KMS-11 (cell line): ENCODE data around the gene NCAM1.

Experiments used
- H2AFZ ChIP-seq: fragments of 200-600 bp; sonication (generic); 2 replicates; pipeline ENCODE4 v1.6.1; 2016; ENCODE audit warnings: antibody characterized with exemption, mixed run types, low read depth
- H3K27ac ChIP-seq: fragments of 200-600 bp; sonication (generic); 2 replicates; pipeline ENCODE4 v1.6.1; 2016; ENCODE audit warnings: mild to moderate bottlenecking, mixed run types
- H3K27me3 ChIP-seq: fragments of 200-600 bp; sonication (generic); 2 replicates; pipeline ENCODE4 v1.6.1; 2017; ENCODE audit warnings: mild to moderate bottlenecking, low read depth, mixed run types, moderate library complexity; ENCODE audit not compliant: insufficient read depth
- H3K36me3 ChIP-seq: fragments of 200-600 bp; sonication (generic); 2 replicates; pipeline ENCODE4 v1.6.1; 2017; ENCODE audit warnings: mild to moderate bottlenecking, mixed run types; ENCODE audit not compliant: insufficient read depth
- H3K4me1 ChIP-seq: fragments of 200-600 bp; sonication (generic); 2 replicates; pipeline ENCODE4 v1.6.1; 2016; ENCODE audit warnings: mild to moderate bottlenecking, low read depth, mixed run types; ENCODE audit not compliant: poor library complexity, severe bottlenecking
- H3K4me2 ChIP-seq: fragments of 200-600 bp; sonication (generic); 2 replicates; pipeline ENCODE4 v1.7.0; 2016; ENCODE audit warnings: mild to moderate bottlenecking, mixed run types
- H3K4me3 ChIP-seq: fragments of 200-600 bp; sonication (generic); IDR thresholded peaks from 2 replicates; pipeline ENCODE4 v1.6.1; 2017; ENCODE audit warnings: low read depth, low read length, mixed read lengths; ENCODE audit not compliant: insufficient read depth
- H3K79me2 ChIP-seq: fragments of 200-600 bp; sonication (generic); 2 replicates; pipeline ENCODE4 v1.6.1; 2016; ENCODE audit warnings: low read depth, mixed run types; ENCODE audit not compliant: insufficient read depth
- H3K9ac ChIP-seq: fragments of 200-600 bp; sonication (generic); 2 replicates; pipeline ENCODE4 v1.6.1; 2016; ENCODE audit warnings: mild to moderate bottlenecking, mixed run types
- H4K20me1 ChIP-seq: fragments of 200-600 bp; sonication (generic); 2 replicates; pipeline ENCODE4 v1.6.1; 2016; ENCODE audit warnings: mild to moderate bottlenecking, mixed run types; ENCODE audit not compliant: insufficient read depth
- TF ChIP-seq, protein P1 (sequence below): fragments of 200-600 bp; sonication (generic); conservative IDR thresholded peaks from 2 replicates; pipeline ENCODE4 v1.6.1; 2017; ENCODE audit warnings: low read depth, mild to moderate bottlenecking, antibody characterized with exemption, low read length, moderate library complexity, mixed read lengths

NCAM1 gene

GRCh38 chr11:113001709-113002108, 40.5 kb downstream of the NCAM1 start:
- Histone ChIP-seq H3K4me1 (no peaks in the 10 kb centered on the region), H3K27me3 (no peaks in the 10 kb centered on the region), H4K20me1 (no peaks in the 10 kb centered on the region), H3K9ac (no peak overlapping the region), H3K79me2 (no peaks in the 10 kb centered on the region), H3K27ac (no peak overlapping the region), H3K4me3 (no peak overlapping the region), H3K36me3 (no peaks in the 10 kb centered on the region), H3K4me2 (no peak overlapping the region), H2AFZ (no peak overlapping the region)
- TF ChIP-seq, protein P1, sequence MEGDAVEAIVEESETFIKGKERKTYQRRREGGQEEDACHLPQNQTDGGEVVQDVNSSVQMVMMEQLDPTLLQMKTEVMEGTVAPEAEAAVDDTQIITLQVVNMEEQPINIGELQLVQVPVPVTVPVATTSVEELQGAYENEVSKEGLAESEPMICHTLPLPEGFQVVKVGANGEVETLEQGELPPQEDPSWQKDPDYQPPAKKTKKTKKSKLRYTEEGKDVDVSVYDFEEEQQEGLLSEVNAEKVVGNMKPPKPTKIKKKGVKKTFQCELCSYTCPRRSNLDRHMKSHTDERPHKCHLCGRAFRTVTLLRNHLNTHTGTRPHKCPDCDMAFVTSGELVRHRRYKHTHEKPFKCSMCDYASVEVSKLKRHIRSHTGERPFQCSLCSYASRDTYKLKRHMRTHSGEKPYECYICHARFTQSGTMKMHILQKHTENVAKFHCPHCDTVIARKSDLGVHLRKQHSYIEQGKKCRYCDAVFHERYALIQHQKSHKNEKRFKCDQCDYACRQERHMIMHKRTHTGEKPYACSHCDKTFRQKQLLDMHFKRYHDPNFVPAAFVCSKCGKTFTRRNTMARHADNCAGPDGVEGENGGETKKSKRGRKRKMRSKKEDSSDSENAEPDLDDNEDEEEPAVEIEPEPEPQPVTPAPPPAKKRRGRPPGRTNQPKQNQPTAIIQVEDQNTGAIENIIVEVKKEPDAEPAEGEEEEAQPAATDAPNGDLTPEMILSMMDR: no peak

- no peaks in the 10 kb centered on the region for H3K79me2 ChIP-seq
- H4K20me1 ChIP-seq: no peaks in the 10 kb centered on the region
- H3K9ac ChIP-seq: no peak overlapping the region
- no peak overlapping the region for H2AFZ ChIP-seq
- H3K4me3 ChIP-seq: no peak overlapping the region
- H3K36me3 ChIP-seq: no peaks in the 10 kb centered on the region
- H3K4me1 ChIP-seq: no peaks in the 10 kb centered on the region
- no peak overlapping the region for H3K4me2 ChIP-seq
- H3K27me3 ChIP-seq: no peaks in the 10 kb centered on the region
- TF ChIP-seq, protein P1: no peak
- H3K27ac ChIP-seq: no peak overlapping the region
Observed at GRCh38 chr11:113006896-113007445, 45.8 kb downstream of the NCAM1 start.

DNA sequence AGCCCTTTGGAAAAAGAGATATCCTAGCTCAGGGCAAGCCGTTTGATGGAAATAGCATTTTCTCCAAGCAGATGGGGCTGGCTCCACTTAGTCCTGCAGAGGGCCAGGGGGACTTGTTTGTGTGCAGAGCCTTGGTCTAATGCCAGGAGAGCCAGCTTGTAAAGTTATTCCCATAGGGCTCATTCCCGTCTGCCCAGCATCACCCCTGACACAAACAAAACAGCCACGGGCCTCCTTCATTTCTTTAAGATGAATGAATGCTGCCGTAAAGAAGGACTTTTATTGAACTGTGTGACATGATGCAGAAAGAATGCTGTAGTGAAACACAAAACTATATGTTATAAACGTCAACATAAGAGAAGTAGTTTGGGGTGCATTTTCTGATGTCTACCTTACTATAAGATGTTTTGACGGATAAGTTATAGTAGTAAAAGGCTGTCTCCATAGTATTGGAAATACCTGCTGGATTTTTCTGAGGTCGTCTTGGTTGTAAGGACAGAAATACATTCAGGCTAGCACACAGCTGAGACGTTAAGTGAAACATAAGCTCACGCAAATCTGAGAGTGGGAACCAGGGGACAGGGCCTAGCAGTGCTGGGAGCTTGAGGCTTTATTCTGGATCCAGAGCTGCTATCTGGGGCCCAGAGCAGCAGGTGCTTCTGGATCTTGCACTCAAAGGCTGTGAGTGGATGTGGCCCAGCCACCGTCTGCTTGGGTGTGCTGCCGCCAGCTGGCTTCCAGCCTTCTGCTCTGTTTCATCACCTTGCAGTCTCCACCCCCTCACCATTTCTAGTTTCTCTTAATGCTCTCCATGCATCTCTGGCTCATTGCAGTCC, 53.3 kb downstream of the NCAM1 start:
- H3K4me3 ChIP-seq: no peak overlapping the region
- no peaks in the 10 kb centered on the region for H3K27me3 ChIP-seq
- H3K27ac ChIP-seq: no peak overlapping the region
- H2AFZ ChIP-seq: no peak overlapping the region
- no peaks in the 10 kb centered on the region for H3K79me2 ChIP-seq
- no peaks in the 10 kb centered on the region for H4K20me1 ChIP-seq
- no peak overlapping the region for H3K4me2 ChIP-seq
- no peak overlapping the region for H3K9ac ChIP-seq
- no peaks in the 10 kb centered on the region for H3K4me1 ChIP-seq
- TF ChIP-seq, protein P1: no peak
- no peaks in the 10 kb centered on the region for H3K36me3 ChIP-seq

- Histone ChIP-seq H3K27me3 (no peaks in the 10 kb centered on the region), H3K9ac (no peak overlapping the region), H3K79me2 (no peaks in the 10 kb centered on the region), H4K20me1 (no peaks in the 10 kb centered on the region), H2AFZ (no peak overlapping the region), H3K36me3 (no peaks in the 10 kb centered on the region), H3K4me1 (no peaks in the 10 kb centered on the region), H3K4me3 (no peak overlapping the region), H3K4me2 (no peak overlapping the region), H3K27ac (no peak overlapping the region)
- TF ChIP-seq, protein P1: no peak
Observed at GRCh38 chr11:113015098-113015455, 53.9 kb downstream of the NCAM1 start.
